HG03469 (cell line): ENCODE data around the gene UBE2C.
"Not testable (repeated sequence)": the region's sequence is repeated elsewhere in the genome, so short reads cannot be mapped to it uniquely, and the experiment has no call there.

Experiments used
- ATAC-seq: cut with Tn5 transposase; IDR thresholded peaks from one replicate; pipeline ENCODE4 v1.9.1; 2021; ENCODE audit warnings: mild to moderate bottlenecking, moderate library complexity, moderate number of reproducible peaks; ENCODE audit not compliant: unreplicated experiment

Gene UBE2C

DNA sequence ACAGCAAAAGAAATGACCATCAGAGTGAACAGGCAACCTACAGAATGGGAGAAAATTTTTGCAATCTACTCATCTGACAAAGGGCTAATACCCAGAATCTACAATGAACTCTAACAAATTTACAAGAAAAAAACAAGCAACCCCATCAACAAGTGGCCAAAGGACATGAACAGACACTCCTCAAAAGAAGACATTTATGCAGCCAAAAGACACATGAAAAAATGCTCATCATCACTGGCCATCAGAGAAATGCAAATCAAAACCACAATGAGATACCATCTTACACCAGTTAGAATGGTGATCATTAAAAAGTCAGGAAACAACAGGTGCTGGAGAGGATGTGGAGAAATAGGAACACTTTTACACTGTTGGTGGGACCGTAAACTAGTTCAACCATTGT, 14.9 kb upstream of the UBE2C start:
- not testable (repeated sequence) for ATAC-seq

DNA sequence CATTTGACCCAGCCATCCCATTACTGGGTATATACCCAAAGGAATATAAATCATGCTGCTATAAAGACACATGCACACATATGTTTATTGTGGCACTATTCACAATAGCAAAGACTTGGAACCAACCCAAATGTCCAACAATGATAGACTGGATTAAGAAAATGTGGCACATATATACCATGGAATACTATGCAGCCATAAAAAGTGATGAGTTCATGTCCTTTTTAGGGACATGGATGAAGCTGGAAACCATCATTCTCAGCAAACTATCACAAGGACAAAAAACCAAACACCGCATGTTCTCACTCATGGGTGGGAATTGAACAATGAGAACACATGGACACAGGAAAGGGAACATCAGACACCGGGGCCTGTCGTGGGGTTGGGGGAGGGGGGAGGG, 14.5 kb upstream of the UBE2C start:
- not testable (repeated sequence) for ATAC-seq

DNA sequence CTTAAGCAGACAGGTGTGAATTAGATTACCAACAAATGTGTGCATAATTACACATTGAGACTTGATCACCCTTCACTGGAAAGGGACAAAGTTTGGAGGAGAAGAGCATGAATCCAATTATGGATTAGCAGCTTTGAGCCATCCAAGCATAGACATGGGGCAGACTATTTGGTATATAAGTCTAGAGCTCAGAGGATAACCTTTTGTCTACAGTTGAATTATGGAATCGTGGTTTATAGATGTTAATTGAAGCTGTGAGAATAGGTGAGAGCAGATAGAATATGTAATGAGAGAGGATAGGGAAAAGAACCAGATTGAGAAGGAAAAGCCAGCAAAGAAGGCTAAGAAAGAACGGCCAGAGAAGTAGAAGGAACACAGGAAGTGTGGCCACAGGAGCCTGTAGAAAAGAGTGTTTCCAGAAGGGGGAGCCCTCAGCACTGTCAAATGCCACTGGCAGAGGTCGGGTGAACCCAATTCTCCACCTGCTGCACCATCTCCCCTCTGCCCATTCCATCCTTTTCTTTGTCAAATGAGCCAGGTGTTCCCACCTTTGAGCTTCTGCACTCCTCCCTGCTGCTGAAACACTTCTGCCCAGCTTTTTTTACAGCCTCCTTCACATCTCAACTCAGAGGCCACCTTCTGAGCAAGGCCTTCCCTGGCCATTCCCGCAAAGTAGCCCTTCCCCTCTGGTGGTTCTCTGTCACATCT, 13.4 kb upstream of the UBE2C start:
- no peak for ATAC-seq

DNA sequence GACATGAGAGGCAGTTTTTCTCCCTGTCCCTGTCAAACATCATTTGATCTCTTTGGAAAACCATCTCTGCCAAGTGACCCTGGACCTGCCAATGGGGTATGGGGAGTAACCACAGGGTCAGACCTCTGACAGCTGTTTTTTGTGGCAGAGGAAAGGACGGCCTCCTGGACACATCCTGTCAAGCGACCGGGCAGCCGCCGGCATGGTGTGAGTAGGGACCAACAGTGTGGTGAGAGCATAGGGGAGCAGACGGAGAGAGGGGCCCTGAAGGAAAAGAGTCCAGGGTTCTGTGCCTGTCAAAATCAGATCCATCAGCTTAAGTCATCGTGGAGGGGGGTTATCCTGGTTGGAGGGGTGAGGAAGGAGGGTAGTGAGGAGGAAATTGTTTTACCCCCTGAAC, 10.6 kb upstream of the UBE2C start:
- no peak for ATAC-seq

DNA sequence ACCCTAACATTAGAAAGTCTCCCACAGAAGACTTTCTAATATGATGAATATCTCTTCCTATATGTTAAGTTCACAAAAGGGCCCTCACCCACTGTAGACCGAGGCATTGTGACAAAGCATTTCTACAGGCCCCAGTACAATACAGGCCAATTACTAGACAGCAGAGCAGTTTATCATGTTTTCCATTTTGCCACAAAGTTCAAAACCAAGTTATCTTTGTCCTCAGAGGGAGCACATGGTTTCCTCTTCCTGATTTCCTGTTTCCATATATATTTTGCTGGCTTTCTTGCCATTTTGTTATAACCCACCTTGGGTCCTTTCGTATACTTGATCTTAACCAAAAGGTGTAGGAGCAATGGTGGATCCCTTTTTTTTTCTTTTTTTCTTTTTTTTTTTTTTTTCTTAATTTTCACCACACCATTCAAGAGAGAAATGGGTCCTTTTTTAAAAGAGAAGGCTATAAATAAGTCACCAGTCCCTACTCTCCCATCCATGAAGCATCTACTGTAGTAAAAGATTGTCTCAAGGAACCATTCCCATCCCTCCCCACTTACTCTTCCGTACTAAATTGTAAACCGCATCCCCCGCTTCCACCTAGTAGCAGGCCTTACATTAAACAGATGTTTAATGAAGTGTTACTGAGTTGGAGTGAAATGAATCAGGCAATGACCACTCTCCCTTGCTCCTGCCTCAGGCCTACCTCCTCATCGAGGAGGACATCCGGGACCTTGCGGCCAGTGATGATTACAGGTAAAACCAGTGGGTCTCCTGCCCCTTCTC, 2.1 kb upstream of the UBE2C start:
- no peak for ATAC-seq

DNA sequence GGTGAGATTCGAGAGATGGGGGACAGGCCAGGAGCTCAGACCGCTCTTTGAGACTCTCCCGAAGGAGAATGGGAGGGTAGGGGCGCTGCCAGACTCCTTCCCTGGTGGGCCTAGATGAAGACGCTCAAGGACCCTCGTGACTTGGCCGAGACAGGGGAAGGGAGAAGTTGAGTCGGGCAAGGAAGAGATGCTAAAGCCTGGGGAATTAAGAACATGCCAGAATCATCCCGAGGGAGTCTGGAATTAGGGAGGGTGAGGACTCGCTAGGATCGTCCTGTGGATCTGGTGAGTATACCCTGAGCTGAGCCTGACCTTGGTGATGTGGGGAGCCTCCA, 529 bp downstream of the UBE2C start:
- ATAC-seq = no peak

DNA sequence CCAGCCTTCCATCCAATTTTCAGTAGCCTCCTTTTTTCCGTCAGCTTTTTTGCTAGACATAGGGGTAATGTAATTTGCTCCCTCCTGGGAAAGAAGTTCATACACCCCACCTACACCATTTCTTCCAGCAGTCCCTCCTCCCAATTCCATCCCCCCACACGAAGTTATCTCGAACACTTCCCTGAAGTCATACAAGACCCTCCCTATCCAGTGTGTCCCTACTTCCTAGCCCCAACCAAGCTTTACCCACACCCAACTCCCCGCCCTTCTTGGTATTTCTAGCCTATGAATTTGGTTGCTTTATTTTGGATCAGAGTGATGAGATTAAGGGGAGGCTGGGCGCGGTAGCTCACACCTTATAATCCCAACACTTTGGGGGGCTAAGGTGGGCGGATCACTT, 1.0 kb downstream of the UBE2C start:
- ATAC-seq = no peak

DNA sequence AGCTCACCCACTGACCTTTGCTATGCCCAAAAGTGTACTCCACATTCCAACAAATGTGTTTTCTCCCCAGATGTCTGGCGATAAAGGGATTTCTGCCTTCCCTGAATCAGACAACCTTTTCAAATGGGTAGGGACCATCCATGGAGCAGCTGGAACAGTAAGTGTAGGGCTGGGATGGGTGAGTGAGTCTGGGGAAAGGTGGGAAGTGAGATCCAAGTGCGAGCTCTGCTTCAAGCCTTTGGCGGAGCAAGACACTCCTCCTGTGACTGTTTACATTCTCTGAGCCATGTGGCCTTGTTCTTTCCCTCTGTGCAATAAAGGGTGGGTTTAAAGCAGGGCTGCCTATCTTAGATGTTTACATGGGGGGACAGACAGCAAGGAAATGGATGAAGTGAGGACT, 1.9 kb downstream of the UBE2C start:
- ATAC-seq = no peak

DNA sequence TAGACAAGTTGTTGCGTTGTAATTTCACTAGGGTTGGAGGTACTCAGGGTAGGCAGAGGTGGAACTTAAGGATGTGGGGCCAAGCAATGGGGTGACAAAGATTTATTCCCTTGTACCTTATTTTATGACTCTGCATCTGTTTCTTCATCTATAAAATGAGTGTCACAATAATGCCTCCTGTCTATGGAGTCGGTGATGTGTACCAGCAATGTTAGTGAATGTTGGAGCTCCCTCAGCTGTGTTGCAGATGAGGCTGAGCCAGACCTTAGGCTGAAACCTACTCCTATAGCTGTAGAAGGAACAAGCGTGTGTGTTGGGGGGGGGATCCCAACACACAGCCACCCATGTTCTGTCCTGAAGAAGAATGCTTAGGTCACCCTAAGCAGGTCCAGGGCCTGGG, 4.5 kb downstream of the UBE2C start:
- ATAC-seq = no peak

DNA sequence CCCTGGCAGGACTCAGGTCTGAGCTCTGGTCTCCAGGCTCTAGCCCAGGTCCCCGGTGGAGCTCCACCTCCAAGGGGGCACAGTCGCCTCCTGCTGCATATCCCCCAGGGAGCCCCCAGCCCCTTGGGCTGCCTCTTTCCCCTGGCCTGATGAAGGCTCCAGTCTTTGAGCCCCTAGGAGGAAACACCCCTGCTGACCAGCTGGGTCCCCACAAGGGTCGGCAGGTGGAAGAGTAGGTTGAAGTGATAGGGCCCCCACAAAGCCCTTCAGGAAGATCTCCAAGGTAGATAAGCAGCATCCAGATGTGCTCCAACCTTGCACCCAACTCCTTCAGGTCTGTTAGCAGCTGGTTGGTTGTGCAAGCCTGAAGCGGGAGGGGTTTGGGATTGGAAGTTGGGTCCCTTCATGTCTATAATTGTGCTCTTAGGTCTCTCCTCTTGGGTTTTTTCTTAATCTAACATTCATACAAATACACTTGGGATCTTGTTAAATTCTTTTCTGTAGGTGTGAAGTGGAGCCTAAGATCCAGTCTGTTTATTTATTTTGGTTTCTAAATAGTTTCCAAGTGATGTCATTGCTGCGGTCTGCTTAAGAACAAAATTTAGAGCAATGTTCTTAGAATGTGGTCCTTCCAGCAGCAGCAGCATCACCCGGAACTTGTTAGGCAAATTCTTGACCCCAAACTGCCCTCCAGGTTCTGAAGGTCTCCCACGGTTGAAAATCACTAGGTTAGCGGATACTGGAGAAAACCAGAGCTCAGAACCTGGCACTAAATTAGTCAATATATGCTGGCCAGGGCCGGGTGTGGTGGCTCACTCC, 5.1 kb downstream of the UBE2C start:
- ATAC-seq = no peak

DNA sequence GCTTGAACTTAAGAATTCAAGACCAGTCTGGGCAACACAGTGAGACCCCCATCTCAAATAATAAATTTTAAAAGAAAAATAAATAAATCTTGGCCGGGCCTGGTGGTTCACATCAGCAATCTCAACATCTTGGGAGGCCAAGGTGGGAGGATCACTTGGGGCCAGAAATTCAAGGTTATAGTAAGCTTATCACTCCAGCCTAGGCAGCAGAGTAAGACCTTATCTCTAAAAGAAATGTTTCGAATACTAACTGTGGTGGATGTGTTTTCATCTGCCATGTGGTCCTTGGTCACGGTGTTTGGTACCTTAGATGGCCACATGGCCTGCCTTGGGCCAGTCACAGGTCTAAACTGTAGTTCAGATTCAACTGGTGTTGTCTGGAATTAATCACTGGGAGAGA, 5.8 kb downstream of the UBE2C start:
- ATAC-seq = no peak

DNA sequence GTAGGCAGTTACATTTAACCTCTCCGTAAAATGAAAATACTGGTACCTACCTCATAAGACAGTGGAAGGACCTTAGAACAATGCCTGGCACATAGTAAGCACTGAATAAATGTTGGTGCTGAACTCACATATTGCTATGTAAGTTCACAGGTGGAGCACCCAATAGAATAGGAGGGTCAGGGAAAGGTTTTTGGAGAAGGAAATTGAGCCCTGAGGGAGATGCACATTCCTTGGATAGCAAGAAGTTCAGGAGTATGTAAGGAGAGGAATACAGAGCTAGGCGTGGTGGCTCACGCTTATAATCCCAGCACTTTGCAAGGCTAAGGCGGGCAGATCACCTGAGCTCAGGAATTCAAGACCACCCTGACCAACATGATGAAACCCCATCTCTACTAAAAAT, 7.0 kb downstream of the UBE2C start:
- ATAC-seq = no peak

DNA sequence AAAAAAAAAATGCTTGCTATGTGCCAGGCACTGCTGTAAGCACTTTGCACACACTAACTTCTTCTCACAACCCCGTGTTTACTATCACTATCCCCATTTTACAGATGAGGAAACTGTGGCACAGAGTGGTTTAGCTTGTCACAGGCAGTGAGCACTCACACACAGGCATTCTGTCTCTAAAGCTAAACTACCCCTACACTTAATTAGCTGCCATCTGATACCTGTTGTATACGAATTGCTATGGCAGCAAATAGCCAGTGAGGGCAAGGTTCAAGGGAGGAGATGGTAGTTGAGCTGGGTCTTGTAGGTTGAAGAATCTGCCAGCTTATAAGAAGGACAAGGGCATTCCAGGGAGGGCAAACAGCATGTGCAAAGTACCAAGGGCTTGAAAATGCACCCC, 9.5 kb downstream of the UBE2C start:
- ATAC-seq = no peak

DNA sequence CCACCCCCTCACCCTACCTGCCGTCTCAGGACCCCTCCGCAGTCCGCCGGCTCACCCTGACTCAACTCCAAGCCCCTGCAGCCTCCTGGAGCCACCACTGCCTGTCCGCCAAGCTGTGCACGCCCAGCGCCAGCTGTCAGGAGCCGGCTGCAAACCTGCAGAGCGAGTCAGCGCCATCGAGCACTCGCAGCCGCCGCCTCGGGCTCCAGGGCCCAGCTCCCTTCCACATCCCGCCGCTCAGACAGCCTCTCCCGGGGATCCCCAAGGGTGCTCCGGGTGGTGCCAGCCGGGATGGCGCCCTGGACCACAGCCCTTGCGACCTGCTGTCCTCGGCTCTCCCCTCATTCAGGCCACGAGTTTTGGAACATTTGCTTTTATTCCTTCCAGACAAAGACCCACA, 10.4 kb downstream of the UBE2C start:
- no peak for ATAC-seq

DNA sequence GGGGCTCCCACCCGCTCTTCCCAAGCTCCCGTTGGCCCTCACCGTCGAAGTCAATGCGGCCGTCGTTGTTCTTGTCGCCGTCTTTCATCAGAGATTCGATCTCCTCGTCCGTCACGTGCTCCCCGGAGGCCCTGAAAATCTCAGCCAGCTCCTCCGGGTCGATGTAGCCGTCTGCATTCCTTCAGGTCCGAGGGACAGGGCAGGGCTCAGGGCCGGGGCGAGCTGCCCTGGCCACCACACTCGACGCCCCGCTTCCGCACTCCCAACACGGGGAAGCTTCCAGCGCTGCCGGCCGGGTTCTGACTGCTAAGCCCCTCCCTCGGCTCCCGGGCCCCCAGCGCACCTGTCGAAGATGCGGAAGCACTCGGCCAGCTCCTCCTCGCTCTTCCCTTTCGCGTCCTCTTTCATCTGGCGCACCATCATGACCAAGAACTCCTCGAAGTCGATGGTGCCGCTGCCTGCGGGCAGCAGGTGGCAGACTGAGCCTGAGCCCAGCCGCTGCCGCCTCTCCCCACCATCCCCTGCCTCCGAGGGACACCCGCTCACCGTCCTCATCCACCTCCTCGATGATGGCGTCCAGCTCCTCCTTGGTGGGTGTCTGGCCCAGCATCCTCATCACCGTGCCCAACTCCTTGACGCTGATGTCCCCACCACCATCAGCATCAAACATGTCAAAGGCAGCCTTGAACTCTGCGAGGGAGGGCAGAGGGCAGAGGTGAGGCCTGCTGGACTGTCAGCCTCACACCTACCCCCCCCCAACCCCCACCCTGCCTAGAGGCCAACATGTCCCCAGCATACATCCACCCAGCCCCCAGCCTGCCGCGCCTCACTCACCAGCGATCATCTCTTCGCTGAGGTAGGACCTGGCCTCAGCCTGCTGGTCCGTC, 11.7 kb downstream of the UBE2C start:
- no peak for ATAC-seq

DNA sequence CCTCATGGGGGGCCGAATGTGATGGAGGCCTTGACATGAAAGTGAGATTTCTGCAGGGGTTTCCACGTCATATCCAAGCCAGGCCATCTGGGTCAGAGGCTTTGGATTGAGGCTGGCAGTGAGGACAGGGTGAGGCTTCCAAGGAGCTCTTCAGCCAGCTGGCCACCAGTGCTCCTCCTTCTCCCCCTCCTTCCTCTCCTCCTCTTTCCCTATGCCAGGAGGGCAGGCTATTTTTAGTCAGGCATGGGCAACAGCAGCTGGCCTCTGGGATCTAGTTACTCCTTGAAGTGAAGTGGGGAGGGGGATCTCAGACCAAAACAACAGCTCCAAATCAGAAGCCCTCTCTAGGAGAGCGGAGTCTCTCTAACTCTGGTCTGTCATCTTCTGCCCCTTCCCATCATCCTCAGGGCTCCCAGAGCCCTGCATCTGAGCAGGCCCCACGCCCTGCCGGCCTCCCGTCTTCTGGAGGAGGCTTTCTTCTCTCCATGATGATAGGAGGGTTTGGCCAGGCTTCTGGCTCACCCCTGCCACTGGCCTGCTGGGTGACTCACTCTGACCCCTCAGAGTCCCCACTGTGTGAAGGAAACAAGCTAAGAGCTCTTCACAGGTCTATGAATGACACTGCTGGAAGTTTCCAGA, 14.1 kb downstream of the UBE2C start:
- no peak for ATAC-seq

DNA sequence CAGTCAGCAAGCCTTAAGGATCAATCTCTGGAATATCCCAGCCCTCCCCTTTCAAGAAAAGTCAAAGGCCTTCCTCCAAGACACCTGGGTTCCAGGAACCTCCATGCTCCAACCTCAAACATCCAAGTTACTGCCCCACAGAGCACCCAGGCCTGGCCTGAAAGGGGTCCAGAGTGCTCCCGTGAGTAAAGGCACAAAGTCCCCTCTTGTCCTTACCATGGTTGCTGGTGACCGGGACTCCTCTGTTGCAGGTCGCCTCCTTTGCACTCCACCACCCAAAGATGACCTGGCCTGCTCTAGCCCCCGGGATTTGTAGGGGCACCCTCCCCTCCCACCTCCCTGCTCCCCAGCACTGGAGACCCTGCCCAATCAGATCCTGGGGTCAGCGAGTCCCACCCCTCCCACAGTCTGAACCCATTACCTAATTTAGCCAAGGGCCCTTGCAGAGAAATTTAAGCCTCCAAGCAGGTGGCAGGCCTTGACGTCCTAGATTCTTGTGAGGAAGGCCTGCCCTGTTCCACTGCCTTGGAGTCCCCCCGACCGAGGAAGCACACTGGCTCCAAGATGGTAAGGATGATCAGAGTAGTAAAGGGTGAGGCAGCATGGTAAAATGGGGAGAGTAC, 14.7 kb downstream of the UBE2C start, which contains the start of gene TNNC2:
TSS of gene TNNC2 (minus strand) at position 283 of the 623 bp plus-strand sequence. CDS start at position 219, 64 bp downstream.
- no peak for ATAC-seq

DNA sequence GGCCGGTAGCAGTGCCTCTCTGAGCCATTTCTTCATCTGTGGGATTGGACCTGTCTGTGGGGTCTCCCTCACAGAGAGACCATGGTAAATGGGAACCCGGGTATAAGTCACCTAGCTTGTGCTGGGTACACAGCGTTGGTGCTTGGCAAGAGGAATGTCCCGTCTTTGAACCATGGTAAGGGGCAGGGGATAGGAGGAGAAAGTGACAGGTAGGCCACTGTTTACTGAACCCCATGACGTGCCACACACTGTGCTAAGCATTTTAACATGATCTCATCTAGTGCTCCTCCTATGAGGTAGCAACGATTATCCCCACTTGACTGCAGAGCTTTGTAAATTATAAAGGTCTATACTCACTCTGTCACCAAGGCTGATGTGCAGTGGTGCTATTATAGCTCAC, 15.3 kb downstream of the UBE2C start:
- no peak for ATAC-seq

DNA sequence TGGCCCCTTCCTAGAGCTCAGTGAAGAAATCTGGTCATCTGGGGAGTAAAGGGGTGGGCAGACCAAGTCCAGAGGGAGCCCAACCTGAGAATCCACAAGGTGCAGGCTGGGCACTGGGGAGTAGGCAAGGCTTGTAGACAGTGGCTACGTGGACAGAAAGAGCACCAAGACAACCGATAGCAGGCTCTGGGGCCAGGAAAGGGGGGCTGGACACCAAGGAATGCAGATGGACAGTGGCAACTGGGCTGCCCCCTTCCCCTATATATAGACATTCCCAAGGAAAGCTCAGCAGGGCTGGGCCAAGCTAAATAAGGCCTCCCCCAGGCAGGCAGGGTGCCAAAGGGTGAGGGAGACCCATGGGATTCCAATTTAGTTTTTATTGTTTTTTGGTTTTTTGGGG, 16.1 kb downstream of the UBE2C start:
- no peak for ATAC-seq

DNA sequence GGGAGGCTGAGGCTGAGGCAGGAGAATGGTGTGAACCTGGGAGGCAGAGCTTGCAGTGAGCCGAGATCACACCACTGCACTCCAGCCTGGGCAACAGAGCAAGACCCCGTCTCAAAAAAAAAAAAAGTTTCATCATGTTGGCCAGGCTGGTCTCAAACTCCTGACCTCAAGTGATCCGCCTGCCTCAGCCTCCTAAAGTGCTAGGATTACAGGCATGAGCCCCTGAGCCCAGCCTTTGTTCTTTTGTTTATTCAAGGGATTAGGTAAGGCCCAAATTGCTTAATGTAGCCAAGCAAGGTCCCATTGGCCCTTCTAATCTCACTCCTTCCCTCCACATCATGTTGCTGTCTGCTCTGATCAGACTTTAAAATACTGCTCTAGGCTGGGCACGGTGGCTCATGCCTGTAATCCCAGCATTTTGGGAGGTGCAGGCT, 17.2 kb downstream of the UBE2C start:
- ATAC-seq = not testable (repeated sequence)
